DOHH2 (cell line): ENCODE results near the gene VAPA.

Experiments used
- H3F3A ChIP-seq: fragments of 200-600 bp; sonication (generic), shearing (Covaris generic); 2 replicates; pipeline ENCODE4 v1.6.0; 2016; ENCODE audit warnings: antibody characterized with exemption, mild to moderate bottlenecking; ENCODE audit not compliant: control insufficient read depth, insufficient read depth
- H3K27ac ChIP-seq: fragments of 200-600 bp; sonication (generic); 2 replicates; pipeline ENCODE4 v1.5.1; 2014; ENCODE audit warnings: low read depth, mild to moderate bottlenecking, low read length, moderate library complexity
- H3K27me3 ChIP-seq: fragments of 200-600 bp; sonication (generic); 2 replicates; pipeline ENCODE4 v1.6.1; 2014; ENCODE audit warnings: mild to moderate bottlenecking, low read length, mixed read lengths; ENCODE audit not compliant: control insufficient read depth
- H3K36me3 ChIP-seq: fragments of 200-600 bp; sonication (generic); 2 replicates; pipeline ENCODE4 v1.6.1; 2014; ENCODE audit warnings: mild to moderate bottlenecking, low read length, moderate library complexity, mixed read lengths; ENCODE audit not compliant: control insufficient read depth
- H3K4me1 ChIP-seq: fragments of 200-600 bp; sonication (generic); 2 replicates; pipeline ENCODE4 v1.6.1; 2014; ENCODE audit warnings: mild to moderate bottlenecking, low read length, mixed read lengths; ENCODE audit not compliant: control insufficient read depth
- H3K4me2 ChIP-seq: fragments of 200-600 bp; sonication (generic); 2 replicates; pipeline ENCODE4 v1.6.0; 2014; ENCODE audit warnings: mild to moderate bottlenecking, low read length, moderate library complexity
- H3K4me3 ChIP-seq: fragments of 200-600 bp; sonication (generic); 2 replicates; pipeline ENCODE4 v1.5.1; 2014; ENCODE audit warnings: mild to moderate bottlenecking, low read length, mixed read lengths
- H3K79me2 ChIP-seq: fragments of 200-600 bp; sonication (generic); 2 replicates; pipeline ENCODE4 v1.6.1; 2014; ENCODE audit warnings: mild to moderate bottlenecking, low read length, mixed read lengths; ENCODE audit not compliant: control insufficient read depth
- H3K9me2 ChIP-seq: fragments of 200-600 bp; sonication (generic); replicated peaks from 2 replicates; pipeline ENCODE4 v1.6.1; 2014; ENCODE audit warnings: mild to moderate bottlenecking, low read length, mixed read lengths; ENCODE audit not compliant: control insufficient read depth
- H3K9me3 ChIP-seq: fragments of 200-600 bp; sonication (generic); 2 replicates; pipeline ENCODE4 v1.6.1; 2014; ENCODE audit warnings: antibody characterized with exemption, low read length, mixed read lengths; ENCODE audit not compliant: control insufficient read depth, insufficient read depth
- H4K20me1 ChIP-seq: fragments of 200-600 bp; sonication (generic); 2 replicates; pipeline ENCODE4 v1.6.0; 2014; ENCODE audit warnings: low read depth, mild to moderate bottlenecking, antibody characterized with exemption, low read length, moderate library complexity; ENCODE audit not compliant: control insufficient read depth, insufficient read depth
- EZH2phosphoT487 ChIP-seq: fragments of 200-600 bp; sonication (generic); IDR thresholded peaks from 2 replicates; pipeline ENCODE4 v1.6.1; 2017; ENCODE audit warnings: borderline replicate concordance, mild to moderate bottlenecking, antibody characterized with exemption, low read length, moderate library complexity, mixed read lengths
- TF ChIP-seq, protein P1 (sequence below): fragments of 200-600 bp; sonication (generic); IDR thresholded peaks from one replicate; pipeline ENCODE4 v1.5.1; 2014; ENCODE audit warnings: antibody characterized with exemption, mild to moderate bottlenecking, low read depth, low read length; ENCODE audit not compliant: poor library complexity, severe bottlenecking

The VAPA gene

DNA sequence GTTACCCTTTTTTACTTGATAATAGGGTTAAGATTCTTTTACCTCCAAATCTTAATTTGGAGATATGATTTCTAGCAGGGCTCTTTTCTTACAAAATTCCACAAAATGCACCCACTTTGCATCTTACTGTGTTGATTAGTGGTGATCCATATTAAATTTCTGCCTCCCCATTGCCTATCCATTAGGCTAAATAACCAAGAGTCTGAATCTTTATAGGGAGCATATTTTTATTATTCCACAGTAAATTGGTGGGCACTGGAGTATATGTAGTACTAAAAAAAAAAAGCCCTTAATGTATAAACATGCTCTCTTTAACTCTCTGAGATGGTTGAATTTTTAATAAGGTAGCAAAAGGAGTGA is 36.2 kb upstream of the VAPA start:
- no peak overlapping the region for H3K4me3 ChIP-seq
- H3K4me1 ChIP-seq: no peaks in the 10 kb centered on the region
- H3K36me3 ChIP-seq: no peaks in the 10 kb centered on the region
- H3K4me2 ChIP-seq: no peak overlapping the region
- no peak for TF ChIP-seq EZH2phosphoT487
- TF ChIP-seq, protein P1, sequence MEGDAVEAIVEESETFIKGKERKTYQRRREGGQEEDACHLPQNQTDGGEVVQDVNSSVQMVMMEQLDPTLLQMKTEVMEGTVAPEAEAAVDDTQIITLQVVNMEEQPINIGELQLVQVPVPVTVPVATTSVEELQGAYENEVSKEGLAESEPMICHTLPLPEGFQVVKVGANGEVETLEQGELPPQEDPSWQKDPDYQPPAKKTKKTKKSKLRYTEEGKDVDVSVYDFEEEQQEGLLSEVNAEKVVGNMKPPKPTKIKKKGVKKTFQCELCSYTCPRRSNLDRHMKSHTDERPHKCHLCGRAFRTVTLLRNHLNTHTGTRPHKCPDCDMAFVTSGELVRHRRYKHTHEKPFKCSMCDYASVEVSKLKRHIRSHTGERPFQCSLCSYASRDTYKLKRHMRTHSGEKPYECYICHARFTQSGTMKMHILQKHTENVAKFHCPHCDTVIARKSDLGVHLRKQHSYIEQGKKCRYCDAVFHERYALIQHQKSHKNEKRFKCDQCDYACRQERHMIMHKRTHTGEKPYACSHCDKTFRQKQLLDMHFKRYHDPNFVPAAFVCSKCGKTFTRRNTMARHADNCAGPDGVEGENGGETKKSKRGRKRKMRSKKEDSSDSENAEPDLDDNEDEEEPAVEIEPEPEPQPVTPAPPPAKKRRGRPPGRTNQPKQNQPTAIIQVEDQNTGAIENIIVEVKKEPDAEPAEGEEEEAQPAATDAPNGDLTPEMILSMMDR: no peak
- H3K27me3 ChIP-seq: no peaks in the 10 kb centered on the region
- no peak overlapping the region for H3K27ac ChIP-seq
- no peaks in the 10 kb centered on the region for H3K9me2 ChIP-seq
- H3K79me2 ChIP-seq: no peaks in the 10 kb centered on the region
- no peaks in the 10 kb centered on the region for H4K20me1 ChIP-seq
- H3K9me3 ChIP-seq: no peaks in the 10 kb centered on the region
- no peaks in the 10 kb centered on the region for H3F3A ChIP-seq

DNA sequence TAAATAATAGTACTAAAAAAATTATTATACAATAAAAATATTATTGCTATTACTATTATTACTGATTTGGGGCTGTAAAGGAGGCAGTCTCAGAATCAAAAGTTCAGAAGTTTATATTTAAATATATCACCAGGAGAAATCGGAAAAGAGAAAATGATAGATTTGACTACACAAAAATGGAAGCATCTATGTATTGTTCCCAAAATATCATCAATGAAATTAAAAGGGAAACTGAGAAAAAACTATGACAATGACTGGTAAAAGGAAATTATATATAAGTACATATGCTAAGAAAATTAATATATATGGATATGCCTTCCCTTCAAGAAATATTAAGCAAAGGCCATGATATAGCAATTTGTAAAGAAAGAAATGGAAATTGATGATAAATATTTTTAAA is 35.7 kb upstream of the VAPA start:
- H3K79me2 ChIP-seq: no peaks in the 10 kb centered on the region
- H3K36me3 ChIP-seq: no peaks in the 10 kb centered on the region
- no peak overlapping the region for H3K4me3 ChIP-seq
- H3K4me1 ChIP-seq: no peaks in the 10 kb centered on the region
- H3K27ac ChIP-seq: no peak overlapping the region
- H3K4me2 ChIP-seq: no peak overlapping the region
- no peak for TF ChIP-seq EZH2phosphoT487
- TF ChIP-seq, protein P1: no peak
- H3F3A ChIP-seq: no peaks in the 10 kb centered on the region
- no peaks in the 10 kb centered on the region for H3K9me3 ChIP-seq
- no peaks in the 10 kb centered on the region for H4K20me1 ChIP-seq
- H3K27me3 ChIP-seq: no peaks in the 10 kb centered on the region
- no peaks in the 10 kb centered on the region for H3K9me2 ChIP-seq

DNA sequence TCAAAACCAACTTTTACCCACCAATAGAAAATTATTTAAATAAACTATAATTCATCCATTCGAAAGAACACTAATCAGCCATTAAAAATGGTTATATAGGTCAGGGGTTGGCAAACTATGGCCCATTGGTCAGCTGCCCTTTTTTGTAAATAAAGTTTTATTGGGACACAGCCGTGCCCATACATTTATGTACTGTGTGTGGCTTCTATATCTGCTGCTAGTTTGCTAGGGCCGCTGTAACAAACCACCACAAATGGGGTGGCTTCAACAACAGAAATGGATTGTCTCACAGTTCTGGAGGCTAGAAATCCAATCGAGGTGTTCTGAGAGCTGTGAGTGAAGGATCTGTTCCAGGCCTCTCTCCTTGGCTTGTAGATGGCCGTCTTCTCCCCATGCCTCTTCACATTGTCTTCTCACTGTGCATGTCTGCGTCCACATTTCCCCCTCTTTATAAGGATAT is 35.0 kb upstream of the VAPA start:
- Histone ChIP-seq H3K9me3 (no peaks in the 10 kb centered on the region), H3K9me2 (no peaks in the 10 kb centered on the region), H3F3A (no peaks in the 10 kb centered on the region), H3K36me3 (no peaks in the 10 kb centered on the region), H3K27ac (no peak overlapping the region), H3K79me2 (no peaks in the 10 kb centered on the region), H3K4me2 (no peak overlapping the region), H4K20me1 (no peaks in the 10 kb centered on the region), H3K4me1 (no peaks in the 10 kb centered on the region), H3K27me3 (no peaks in the 10 kb centered on the region), H3K4me3 (no peak overlapping the region)
- TF ChIP-seq, protein P1: no peak
- TF ChIP-seq EZH2phosphoT487: no peak

DNA sequence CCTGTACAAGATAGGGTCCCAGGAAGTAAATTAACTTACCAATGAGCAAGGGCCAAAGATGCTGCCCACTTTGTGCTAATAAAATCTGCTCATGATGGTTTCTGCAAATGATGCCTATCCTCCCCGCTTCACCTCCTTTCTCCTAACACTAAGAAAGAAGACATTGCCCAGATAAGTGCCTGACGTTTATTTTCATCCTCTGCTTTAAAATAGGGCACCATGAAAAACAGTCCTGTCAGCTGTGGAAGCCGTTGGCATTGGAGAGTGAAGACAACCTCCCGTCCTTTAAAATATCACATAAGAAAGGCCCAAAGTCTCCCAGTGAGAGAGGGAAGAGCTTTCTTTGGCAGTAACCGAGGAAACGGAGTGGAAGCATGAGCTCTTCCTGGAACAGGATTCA is 29.7 kb upstream of the VAPA start:
- no peak overlapping the region for H3K4me2 ChIP-seq
- no peaks in the 10 kb centered on the region for H3K9me2 ChIP-seq
- no peaks in the 10 kb centered on the region for H4K20me1 ChIP-seq
- no peaks in the 10 kb centered on the region for H3K36me3 ChIP-seq
- no peaks in the 10 kb centered on the region for H3F3A ChIP-seq
- no peak overlapping the region for H3K27ac ChIP-seq
- TF ChIP-seq, protein P1: no peak
- TF ChIP-seq EZH2phosphoT487: no peak
- no peaks in the 10 kb centered on the region for H3K27me3 ChIP-seq
- H3K9me3 ChIP-seq: no peaks in the 10 kb centered on the region
- H3K4me1 ChIP-seq: no peaks in the 10 kb centered on the region
- H3K79me2 ChIP-seq: no peaks in the 10 kb centered on the region
- no peak overlapping the region for H3K4me3 ChIP-seq
